Measurements from ENCODE around the gene SOX11.

Gene SOX11

GRCh38 chr2:5725072-5725471 lies 32.9 kb downstream of the SOX11 start:
- DNase-seq: no peak

DNA sequence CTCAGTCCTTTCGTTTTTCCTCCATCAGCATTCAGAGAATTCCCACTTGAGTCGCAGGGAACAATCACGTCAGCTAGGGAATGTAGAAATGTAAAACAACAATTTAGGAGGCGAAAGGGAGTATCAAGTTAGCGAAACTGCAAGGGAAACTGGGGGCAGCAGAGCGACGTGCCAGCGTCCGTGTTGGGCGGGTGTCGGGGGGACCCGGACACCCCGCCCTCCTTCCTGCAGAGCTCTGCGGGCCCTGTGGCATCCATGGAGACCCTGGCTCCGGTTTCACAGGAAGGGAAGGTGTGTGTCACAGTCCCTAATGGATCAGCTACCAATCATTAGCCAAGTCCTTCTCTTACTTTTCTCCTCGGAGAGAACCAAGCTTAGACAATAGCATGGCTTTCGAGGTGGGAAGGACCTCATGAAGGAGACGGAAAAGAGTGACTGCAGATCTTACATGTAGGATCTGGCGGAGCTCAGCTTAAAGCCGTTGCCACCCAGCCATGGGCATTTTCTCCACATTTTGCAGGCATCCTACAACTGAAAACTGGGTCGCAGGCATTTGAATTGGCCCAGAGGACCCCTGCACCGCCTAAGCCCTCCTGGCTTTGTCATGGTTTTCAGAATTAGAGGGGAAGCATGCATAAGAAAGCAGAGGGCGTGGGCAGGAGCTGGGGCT lies 33.7 kb downstream of the SOX11 start:
- DNase-seq: no peak

- no peak for DNase-seq
Observed at GRCh38 chr2:5727235-5727634, 35.1 kb downstream of the SOX11 start.

DNA sequence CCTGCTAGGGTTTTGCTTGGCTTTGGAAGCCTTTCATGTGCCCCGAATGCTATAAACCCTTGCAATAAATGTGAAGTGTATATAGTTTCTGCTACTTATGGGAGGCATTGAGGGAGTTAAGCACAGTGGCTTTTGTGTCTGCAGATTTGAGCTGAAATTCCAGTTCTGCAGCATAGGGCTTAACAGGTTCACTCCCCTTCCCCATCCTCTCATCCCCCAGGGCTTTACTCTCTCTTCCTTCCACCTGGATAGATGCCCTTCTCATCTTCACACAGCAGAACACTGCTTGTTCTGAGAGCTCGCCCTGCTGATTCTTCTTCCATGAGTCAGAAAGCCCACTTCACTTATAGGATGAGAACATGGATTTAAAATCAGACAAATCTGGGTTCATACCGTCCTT lies 37.2 kb downstream of the SOX11 start:
- no peak for DNase-seq

GRCh38 chr2:5730386-5730785 lies 38.2 kb downstream of the SOX11 start:
- no peak for DNase-seq

DNA sequence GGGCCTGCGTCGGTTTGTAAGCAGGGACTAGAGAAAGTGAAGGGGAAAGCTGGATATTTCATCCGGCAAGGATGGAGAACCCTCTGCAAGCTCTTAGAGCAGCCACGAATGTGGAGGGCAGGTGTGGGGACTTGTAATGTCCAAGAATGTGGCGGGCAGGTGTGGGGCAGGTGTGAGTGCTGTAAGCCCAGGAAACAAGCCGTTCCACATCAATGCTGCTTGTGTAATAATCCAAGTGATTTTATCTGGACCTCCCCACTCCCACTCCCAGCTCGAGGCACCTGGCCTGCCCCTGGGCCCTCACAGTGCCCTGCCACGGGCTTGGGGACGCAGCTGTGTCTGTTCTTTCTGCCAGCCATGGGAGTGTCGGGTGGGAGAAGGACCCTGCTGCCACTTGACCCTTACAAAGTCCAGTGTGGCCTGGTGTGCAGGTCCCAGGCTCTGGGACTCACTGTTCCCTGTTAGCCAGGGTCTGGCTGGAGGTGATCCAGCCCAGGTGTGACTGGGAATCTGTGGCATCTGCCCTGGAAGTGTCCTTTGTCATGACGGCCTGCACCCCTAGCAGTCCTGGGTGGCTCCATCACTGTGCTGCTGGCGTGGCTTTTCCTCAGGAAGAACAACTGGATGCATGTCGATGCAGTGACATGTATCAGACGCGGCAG lies 42.8 kb downstream of the SOX11 start:
- DNase-seq: no peak

GRCh38 chr2:5735521-5735861 lies 43.3 kb downstream of the SOX11 start:
- DNase-seq: no peak

DNA sequence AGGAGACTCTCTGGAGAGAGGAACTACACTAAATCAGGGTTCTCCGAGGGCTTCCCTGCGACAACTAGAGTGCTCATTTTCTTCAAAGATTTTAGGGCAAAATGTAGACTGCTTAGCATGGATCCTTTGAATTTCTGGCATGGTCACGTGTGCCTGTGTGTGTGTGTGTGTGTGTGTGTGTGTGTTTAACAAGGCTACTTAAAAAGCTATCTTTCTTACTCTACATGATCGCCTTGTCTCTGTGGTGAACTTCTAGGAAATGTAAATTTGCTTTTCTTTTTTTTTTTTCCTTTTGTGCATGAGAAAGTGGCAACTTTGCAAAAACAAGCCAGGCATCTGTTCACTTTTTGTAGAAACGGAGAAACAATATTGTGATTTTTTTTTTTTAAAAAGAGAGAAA lies 43.9 kb downstream of the SOX11 start:
- DNase-seq: no peak

DNA sequence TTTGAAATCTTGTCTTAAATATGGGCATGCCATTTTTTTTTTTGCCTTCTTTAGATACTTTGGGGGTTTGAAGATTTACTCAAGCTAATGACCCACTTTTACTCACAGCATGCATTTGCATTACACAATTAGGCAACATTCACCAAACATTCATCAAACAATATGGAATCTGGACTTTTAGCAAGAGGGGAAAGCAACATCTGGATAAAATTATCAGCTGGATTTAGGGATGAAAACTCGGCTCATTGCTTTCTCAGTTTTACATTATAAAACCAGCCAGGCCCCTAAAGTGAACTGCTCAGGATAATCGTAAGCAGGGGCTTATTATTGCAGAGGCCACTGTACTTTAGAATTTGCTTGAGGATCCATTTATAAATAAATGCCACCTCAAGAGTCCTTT lies 44.7 kb downstream of the SOX11 start:
- no peak for DNase-seq

GRCh38 chr2:5740053-5740452 lies 47.9 kb downstream of the SOX11 start:
- DNase-seq: no peak

GRCh38 chr2:5740817-5741216 lies 48.6 kb downstream of the SOX11 start:
- DNase-seq: no peak

DNA sequence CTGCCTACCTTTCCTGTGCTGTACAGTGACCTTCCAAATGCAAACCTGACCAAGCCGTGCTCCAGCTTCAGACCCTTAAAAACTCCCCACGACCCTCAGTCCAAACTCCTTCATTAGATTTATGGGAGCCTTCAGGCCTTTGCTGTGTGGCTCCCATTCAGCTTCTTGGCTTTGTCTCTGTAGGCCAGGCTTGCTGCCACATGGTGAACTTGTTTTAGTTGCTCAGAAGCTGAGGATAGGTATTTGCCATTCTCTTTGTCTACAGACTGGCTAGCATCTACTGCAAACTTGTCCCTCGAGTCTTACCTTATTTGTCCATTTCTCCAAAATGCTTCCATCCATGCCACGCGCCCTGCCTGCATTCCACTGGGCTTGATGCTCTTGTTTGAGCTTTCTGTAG lies 49.1 kb downstream of the SOX11 start:
- no peak for DNase-seq

DNA sequence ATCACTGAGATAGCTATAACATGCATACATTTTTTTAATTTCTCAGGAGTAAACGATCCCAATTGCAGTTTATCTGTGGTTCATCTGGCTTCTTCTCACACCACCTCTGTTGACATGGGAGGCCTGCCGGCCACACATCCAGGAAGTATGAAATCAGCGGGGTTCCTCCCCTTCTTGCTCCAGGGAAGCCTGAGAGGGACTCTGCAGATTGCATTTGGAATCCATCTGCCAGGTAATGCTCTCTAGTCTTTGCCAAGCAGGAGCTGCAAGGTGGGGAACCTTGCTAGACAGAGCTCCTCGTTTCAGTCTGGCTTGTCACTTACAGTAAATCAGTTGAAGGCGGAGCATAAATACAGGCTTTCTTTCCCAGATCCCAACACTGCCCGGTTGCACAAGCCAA lies 49.9 kb downstream of the SOX11 start:
- DNase-seq: no peak

DNA sequence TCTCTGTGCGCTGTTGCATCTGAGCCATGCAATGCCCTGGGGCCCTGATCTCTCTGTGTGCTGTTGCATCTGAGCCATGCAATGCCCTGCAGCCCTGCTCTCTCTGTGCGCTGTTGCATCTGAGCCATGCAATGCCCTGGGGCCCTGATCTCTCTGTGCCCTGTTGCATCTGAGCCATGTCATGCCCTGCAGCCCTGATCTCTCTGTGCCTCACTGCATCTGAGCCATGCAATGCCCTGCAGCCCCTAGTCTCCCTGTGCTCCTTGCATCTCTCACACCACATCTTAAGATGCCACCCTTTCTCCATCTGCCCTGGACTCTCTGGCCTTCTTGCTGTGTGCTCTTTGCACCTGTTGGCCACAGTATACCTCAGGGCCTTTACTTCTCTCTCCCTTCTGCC lies 56.2 kb downstream of the SOX11 start:
- no peak for DNase-seq

DNA sequence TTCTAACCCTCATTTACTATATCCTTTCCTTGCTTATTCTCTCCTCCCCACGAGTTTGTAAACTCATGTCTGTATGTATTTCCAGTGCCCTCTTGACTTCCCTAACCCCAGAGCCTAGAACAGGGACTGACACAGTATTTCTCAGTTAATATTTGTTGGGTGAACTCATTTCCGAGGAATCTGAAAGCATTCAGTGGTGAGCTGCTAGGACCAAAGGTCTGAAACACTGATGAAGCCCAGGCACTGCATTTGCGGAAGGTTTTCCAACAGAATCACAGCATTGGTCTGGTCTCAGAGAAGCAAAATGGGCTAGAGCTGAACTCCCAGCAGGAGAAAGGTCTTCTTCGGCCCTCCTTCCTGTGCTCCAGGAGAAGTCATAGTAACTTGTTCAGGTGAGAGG lies 56.8 kb downstream of the SOX11 start:
- no peak for DNase-seq

- no peak for DNase-seq
Observed at GRCh38 chr2:5749347-5749746, 57.2 kb downstream of the SOX11 start.

Data from Kasumi-1 (cell line).